Tibial artery (tissue), 4 donors: ENCODE measurements around the gene AADAT.
"Not testable (repeated sequence)": the region's sequence is repeated elsewhere in the genome, so short reads cannot be mapped to it uniquely, and the experiment has no call there.

Experiments
- DNase-seq, 2 donors: peaks; one replicate each; pipeline ENCODE4 v3.0.0-alpha.2; 2019
- H3K27ac ChIP-seq, 2 donors: fragments of 200-600 bp; sonication (generic) in 1 of 2; 1 replicate in 1 of 2; 2 replicates in 1 of 2; pipeline ENCODE4 v1.5.1; 2018 to 2019; ENCODE audit warnings: mild to moderate bottlenecking in 1 of 2
- H3K27me3 ChIP-seq, 2 donors: fragments of 200-600 bp; sonication (generic) in 1 of 2; one replicate each; pipeline versions ENCODE4 v1.5.1 to v1.6.0; 2016 to 2019
- H3K36me3 ChIP-seq, 3 donors: fragments of 200-600 bp; sonication (generic) in 2 of 3; one replicate each; pipeline ENCODE4 v1.5.1; 2016 to 2019; ENCODE audit warnings: mild to moderate bottlenecking in 2 of 3
- H3K4me1 ChIP-seq, 4 donors: fragments of 200-600 bp; sonication (generic) in 2 of 4; 1 replicate in 3 of 4; 2 replicates in 1 of 4; pipeline ENCODE4 v1.5.1; 2016 to 2019
- H3K4me3 ChIP-seq, 2 donors: fragments of 200-600 bp; sonication (generic) in 1 of 2; 1 replicate in 1 of 2; 2 replicates in 1 of 2; pipeline ENCODE4 v1.5.1; 2018 to 2019; ENCODE audit warnings: mild to moderate bottlenecking in 2 of 2
- H3K9me3 ChIP-seq, 3 donors: fragments of 200-600 bp; sonication (generic) in 1 of 3; one replicate each; pipeline ENCODE4 v1.5.1; 2016 to 2019
- intact Hi-C: fragments of 100-400 bp; cut with DNase I; formaldehyde crosslinking; loops from one replicate; pipeline ENCODE4 v1.15.0; 2023; ENCODE audit warnings: low total_unique reads
- TF ChIP-seq, protein P1 (sequence below), 2 experiments: fragments of 200-600 bp in 1 of 2; fragments of 450-650 bp in 1 of 2; IDR thresholded peaks; one replicate each; pipeline ENCODE4 v1.5.1; 2017 to 2019; ENCODE audit warnings: antibody characterized with exemption in 2 of 2, mild to moderate bottlenecking in 1 of 2, moderate library complexity in 1 of 2

Gene AADAT

DNA sequence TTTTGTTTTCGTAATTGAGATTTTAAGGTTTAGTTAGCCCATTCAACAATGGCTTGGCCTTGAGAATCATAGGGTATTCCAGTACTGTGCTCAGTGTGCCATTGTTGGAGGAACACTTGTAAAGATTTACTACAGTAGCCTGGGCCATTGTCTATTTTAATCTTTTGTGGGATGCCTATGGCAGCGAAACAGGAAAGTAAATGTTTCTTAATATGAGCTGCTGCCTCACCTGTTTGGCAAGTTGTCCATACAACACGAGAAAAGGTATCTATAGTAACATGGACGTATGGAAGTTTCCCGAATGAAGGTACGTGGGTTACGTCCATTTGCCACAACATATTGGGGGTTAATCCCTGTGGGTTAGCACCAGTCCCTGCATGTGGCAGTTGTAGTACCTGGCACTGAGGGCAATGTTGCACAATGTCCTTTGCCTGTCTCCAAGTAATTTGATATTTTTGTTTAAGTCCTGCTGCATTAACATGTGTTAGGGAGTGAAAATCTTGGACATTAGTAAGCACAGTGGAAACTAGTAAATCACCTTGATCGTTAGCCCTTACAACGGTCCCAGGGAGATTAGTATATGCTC lies 38.6 kb upstream of the AADAT start:
- no peak for DNase-seq
- no peaks in the 10 kb centered on the region for H3K27me3 ChIP-seq
- intact Hi-C loops: no loop called here
- no peaks in the 10 kb centered on the region for H3K36me3 ChIP-seq
- TF ChIP-seq, protein P1, sequence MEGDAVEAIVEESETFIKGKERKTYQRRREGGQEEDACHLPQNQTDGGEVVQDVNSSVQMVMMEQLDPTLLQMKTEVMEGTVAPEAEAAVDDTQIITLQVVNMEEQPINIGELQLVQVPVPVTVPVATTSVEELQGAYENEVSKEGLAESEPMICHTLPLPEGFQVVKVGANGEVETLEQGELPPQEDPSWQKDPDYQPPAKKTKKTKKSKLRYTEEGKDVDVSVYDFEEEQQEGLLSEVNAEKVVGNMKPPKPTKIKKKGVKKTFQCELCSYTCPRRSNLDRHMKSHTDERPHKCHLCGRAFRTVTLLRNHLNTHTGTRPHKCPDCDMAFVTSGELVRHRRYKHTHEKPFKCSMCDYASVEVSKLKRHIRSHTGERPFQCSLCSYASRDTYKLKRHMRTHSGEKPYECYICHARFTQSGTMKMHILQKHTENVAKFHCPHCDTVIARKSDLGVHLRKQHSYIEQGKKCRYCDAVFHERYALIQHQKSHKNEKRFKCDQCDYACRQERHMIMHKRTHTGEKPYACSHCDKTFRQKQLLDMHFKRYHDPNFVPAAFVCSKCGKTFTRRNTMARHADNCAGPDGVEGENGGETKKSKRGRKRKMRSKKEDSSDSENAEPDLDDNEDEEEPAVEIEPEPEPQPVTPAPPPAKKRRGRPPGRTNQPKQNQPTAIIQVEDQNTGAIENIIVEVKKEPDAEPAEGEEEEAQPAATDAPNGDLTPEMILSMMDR (IDR thresholded peaks at IDR 0.05): no peak
- H3K4me1 ChIP-seq: no peaks in the 10 kb centered on the region
- H3K4me3 ChIP-seq: no peak overlapping the region
- no peak overlapping the region for H3K27ac ChIP-seq
- peaks cover 0 to 7% (median 5%) of the 10 kb centered on the region in 3 donors for H3K9me3 ChIP-seq

DNA sequence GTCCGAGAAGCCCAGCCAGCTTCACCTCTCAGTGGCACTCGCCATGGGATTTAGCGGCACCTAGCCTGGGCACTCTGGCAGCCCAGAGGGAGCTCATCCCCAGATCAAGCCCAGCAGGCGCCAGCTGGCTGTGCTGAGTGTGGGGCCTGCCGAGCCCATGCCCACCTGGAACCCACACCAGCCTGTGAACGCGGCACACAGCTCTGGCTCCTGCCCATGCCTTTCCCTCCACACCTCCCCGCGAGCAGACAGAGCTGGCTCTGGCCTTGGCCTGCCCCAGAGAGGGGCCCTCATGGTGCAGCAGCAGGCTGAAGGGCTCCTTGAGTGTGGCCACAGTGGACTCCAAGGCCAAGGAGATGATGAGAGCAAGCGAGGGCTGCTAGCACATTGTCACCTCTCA lies 38.0 kb upstream of the AADAT start:
- DNase-seq: no peak
- H3K9me3 ChIP-seq: peaks cover 0 to 1% (median 0%) of the 10 kb centered on the region in 3 donors
- H3K4me1 ChIP-seq: no peaks in the 10 kb centered on the region
- no peak overlapping the region for H3K4me3 ChIP-seq
- TF ChIP-seq, protein P1 (IDR thresholded peaks at IDR 0.05): no peak
- intact Hi-C loops: no loop called here
- no peaks in the 10 kb centered on the region for H3K27me3 ChIP-seq
- H3K36me3 ChIP-seq: no peaks in the 10 kb centered on the region
- H3K27ac ChIP-seq: no peak overlapping the region

DNA sequence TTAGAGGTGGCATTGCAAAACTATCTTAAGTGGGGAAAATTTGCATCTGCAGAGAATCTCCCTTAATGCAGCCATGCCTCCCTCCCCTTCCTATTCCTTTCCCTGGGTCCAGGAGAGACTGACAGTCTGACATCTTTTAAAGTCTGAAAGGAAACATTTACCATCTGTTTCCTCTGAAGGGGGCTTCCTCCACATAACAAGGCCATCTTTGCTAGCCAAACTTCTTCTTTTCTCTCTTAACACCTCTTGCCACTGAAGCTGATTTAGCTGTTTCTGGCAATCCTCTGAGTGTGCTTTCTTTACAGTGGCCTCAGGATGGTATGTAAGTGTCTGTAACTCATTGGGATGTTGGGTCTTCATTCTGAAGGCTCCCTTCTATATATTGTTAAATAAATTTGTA lies 34.6 kb upstream of the AADAT start:
- Histone ChIP-seq H3K36me3 (no peaks in the 10 kb centered on the region), H3K27me3 (no peaks in the 10 kb centered on the region), H3K9me3 (no peaks in the 10 kb centered on the region), H3K27ac (no peak overlapping the region), H3K4me3 (no peak overlapping the region), H3K4me1 (no peaks in the 10 kb centered on the region)
- no peak for DNase-seq
- TF ChIP-seq, protein P1 (IDR thresholded peaks at IDR 0.05): no peak
- intact Hi-C loops: no loop called here

DNA sequence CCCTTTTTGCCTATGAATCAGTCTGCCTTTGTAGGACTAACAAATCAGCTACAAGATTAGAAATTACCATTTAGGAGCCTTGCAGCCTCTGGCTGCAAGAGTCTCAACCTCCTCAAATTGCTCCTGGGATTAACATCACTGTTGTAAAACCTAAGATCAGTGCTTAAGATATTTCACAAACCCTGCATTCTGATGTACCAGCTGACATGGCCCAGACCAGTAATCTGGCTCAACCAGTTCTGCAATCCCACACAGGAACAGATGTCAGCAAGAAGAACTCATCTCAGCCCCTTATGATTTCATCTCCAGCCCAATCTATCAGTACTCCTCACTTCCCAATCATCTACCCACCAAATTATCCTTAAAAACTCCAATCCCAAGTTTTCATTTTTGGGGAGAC lies 32.5 kb upstream of the AADAT start:
- no peak for DNase-seq
- H3K4me1 ChIP-seq: no peaks in the 10 kb centered on the region
- intact Hi-C loops: no loop called here

DNA sequence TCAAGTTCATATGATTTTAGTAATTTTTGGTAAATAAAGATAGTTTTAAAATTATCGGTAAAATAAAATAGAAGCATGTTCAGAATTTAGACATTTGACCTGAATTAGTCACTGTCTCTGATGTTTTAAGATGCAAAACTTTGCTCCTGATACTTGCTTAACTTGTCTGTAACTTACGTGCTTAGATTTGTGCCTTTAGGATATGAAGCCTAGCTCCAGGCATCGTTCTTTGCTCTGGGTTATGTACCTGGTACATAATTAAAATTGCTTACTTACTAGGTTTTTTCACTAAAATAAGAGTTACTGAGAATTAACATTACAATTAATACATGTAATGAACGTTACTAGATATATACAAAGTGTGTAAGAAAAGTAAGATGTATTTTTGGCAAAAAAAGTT lies 24.9 kb upstream of the AADAT start:
- no peak for DNase-seq

More for the DNA sequence above, 32.5 kb upstream of the AADAT start:
- no peaks in the 10 kb centered on the region for H3K9me3 ChIP-seq
- TF ChIP-seq, protein P1 (IDR thresholded peaks at IDR 0.05): no peak
- H3K36me3 ChIP-seq: no peaks in the 10 kb centered on the region
- H3K27me3 ChIP-seq: no peaks in the 10 kb centered on the region
- no peak overlapping the region for H3K27ac ChIP-seq
- no peak overlapping the region for H3K4me3 ChIP-seq

DNA sequence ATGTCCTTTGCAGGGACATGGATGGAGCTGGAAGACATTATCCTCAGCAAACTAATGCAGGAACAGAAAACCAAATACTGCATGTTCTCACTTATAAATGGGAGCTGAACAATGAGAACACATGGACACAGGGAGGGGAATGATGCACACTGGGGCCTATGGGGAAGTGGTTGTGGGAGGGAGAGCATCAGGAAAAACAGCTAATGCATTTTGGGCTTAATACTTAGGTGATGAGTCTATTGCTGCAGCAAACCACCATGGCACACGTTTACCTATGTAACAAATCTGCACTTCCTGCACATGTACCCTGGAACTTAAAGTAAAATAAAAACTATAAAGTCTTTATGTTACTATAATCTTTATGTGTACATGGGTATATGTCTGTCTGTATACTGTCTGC lies 24.4 kb upstream of the AADAT start:
- H3K9me3 ChIP-seq, H3K4me3 ChIP-seq, H3K4me1 ChIP-seq, intact Hi-C loops, H3K27ac ChIP-seq, DNase-seq, H3K36me3 ChIP-seq, H3K27me3 ChIP-seq: not testable (repeated sequence)

More for the DNA sequence above, 24.9 kb upstream of the AADAT start:
- Histone ChIP-seq H3K4me1 (no peaks in the 10 kb centered on the region), H3K36me3 (no peaks in the 10 kb centered on the region), H3K4me3 (no peak overlapping the region), H3K27me3 (no peaks in the 10 kb centered on the region), H3K27ac (no peak overlapping the region), H3K9me3 (no peaks in the 10 kb centered on the region)
- TF ChIP-seq, protein P1 (IDR thresholded peaks at IDR 0.05): no peak
- intact Hi-C loops: no loop called here
